SK-N-SH (cell line): ENCODE data around the gene ABHD13. TPM values are rescaled to one million over a fixed set of nuclear protein-coding genes. Genes with fewer than 3 reads are reported as not detected.

Experiments used
- CTCF ChIA-PET: fragments of 300-600, 350-600 bp; formaldehyde crosslinking; extraction: SDS; loops from one replicate; lab custom pipeline; 2021; lab: Yijun Ruan, JAX
- POLR2A ChIA-PET: fragments of 350-600 bp; sonication (Branson Sonifier 250); formaldehyde crosslinking; extraction: SDS; loops from one replicate; lab custom pipeline; 2020; ENCODE audit warnings: antibody characterized with exemption, inconsistent platforms; lab: Yijun Ruan, JAX
- DNase-seq: peaks from one replicate; pipeline ENCODE4 v3.0.0; 2012
- H2AFZ ChIP-seq: fragments of 200-600 bp; sonication (generic); 2 replicates; pipeline ENCODE4 v1.8.1; 2016; ENCODE audit warnings: antibody characterized with exemption, mild to moderate bottlenecking, low read depth
- H3F3A ChIP-seq: fragments of 200-600 bp; sonication (generic); replicated peaks from 2 replicates; pipeline ENCODE3; 2016; ENCODE audit warnings: antibody characterized with exemption, mild to moderate bottlenecking; ENCODE audit not compliant: insufficient read depth
- H3K27ac ChIP-seq, 2 experiments: fragments of 200-500 bp in 1 of 2; fragments of 200-600 bp in 1 of 2; sonication (Bioruptor generic) in 1 of 2; sonication (generic), shearing (Covaris generic) in 1 of 2; 2 replicates each; pipeline versions ENCODE4 v1.5.1 to v1.6.1; 2014 to 2016; ENCODE audit warnings: low read depth in 2 of 2, inconsistent platforms in 1 of 2, low read length in 1 of 2, mild to moderate bottlenecking in 1 of 2, mixed read lengths in 1 of 2
- H3K27me3 ChIP-seq: fragments of 200-600 bp; sonication (generic), shearing (Covaris generic); 2 replicates; pipeline ENCODE4 v1.6.1; 2016; ENCODE audit warnings: mixed run types; ENCODE audit not compliant: insufficient read depth
- H3K36me3 ChIP-seq, 2 experiments: fragments of 200-500 bp in 1 of 2; fragments of 200-600 bp in 1 of 2; sonication (Bioruptor generic) in 1 of 2; sonication (generic) in 1 of 2; replicated peaks in 1 of 2; 2 replicates each; pipeline versions ENCODE3 to v1.5.1; 2014 to 2016; ENCODE audit warnings: low read length in 1 of 2, mild to moderate bottlenecking in 1 of 2; ENCODE audit not compliant: insufficient read depth in 2 of 2, control insufficient read depth in 1 of 2
- H3K4me1 ChIP-seq, 2 experiments: fragments of 200-500 bp in 1 of 2; fragments of 200-600 bp in 1 of 2; sonication (Bioruptor generic) in 1 of 2; sonication (generic), shearing (Covaris generic) in 1 of 2; 2 replicates each; pipeline versions ENCODE4 v1.5.1 to v1.6.1; 2014 to 2016; ENCODE audit warnings: low read depth in 1 of 2, low read length in 1 of 2, mixed run types in 1 of 2; ENCODE audit not compliant: insufficient read depth in 2 of 2, control insufficient read depth in 1 of 2
- H3K4me2 ChIP-seq: fragments of 200-600 bp; sonication (generic), shearing (Covaris generic); 2 replicates; pipeline ENCODE4 v1.6.1; 2017; ENCODE audit warnings: mixed run types
- H3K4me3 ChIP-seq, 2 experiments: fragments of 200-500 bp in 1 of 2; fragments of 200-600 bp in 1 of 2; sonication (Bioruptor generic) in 1 of 2; sonication (generic), shearing (Covaris generic) in 1 of 2; 2 replicates each; pipeline versions ENCODE4 v1.5.1 to v1.8.1; 2014 to 2016; ENCODE audit warnings: low read depth in 2 of 2, inconsistent platforms in 1 of 2, low read length in 1 of 2, mild to moderate bottlenecking in 1 of 2, mixed read lengths in 1 of 2, moderate library complexity in 1 of 2
- H3K79me2 ChIP-seq: fragments of 200-600 bp; sonication (generic); 2 replicates; pipeline ENCODE4 v1.8.1; 2017; ENCODE audit warnings: mild to moderate bottlenecking; ENCODE audit not compliant: insufficient read depth
- H3K9ac ChIP-seq: fragments of 200-600 bp; sonication (generic); 2 replicates; pipeline ENCODE4 v1.6.1; 2017; ENCODE audit warnings: mixed run types
- H3K9me2 ChIP-seq: fragments of 200-600 bp; sonication (generic); 2 replicates; pipeline ENCODE4 v1.6.1; 2017; ENCODE audit warnings: mixed run types
- H3K9me3 ChIP-seq: fragments of 200-600 bp; sonication (generic); 2 replicates; pipeline ENCODE4 v1.6.1; 2017; ENCODE audit warnings: mixed run types, mild to moderate bottlenecking, moderate library complexity
- H4K20me1 ChIP-seq: fragments of 200-600 bp; sonication (generic); 2 replicates; pipeline ENCODE4 v1.6.1; 2017; ENCODE audit warnings: mild to moderate bottlenecking, mixed run types; ENCODE audit not compliant: insufficient read depth
- ELF1 ChIP-seq: IDR thresholded peaks from 2 replicates; pipeline ENCODE4 v1.4.0; 2012
- EP300 ChIP-seq, 2 experiments: IDR thresholded peaks; 2 replicates each; pipeline versions ENCODE4 v1.4.0 to v1.6.1; 2012; ENCODE audit warnings: borderline replicate concordance in 1 of 2, low read depth in 1 of 2, low read length in 1 of 2
- EZH2phosphoT487 ChIP-seq: fragments of 200-600 bp; sonication (generic); IDR thresholded peaks from 2 replicates; pipeline ENCODE4 v1.6.1; 2017; ENCODE audit warnings: low read depth, mixed run types, mild to moderate bottlenecking, antibody characterized with exemption, moderate library complexity, borderline replicate concordance
- FOSL2 ChIP-seq: IDR thresholded peaks from 2 replicates; pipeline ENCODE4 v1.4.0; 2012; ENCODE audit warnings: low read depth, mild to moderate bottlenecking, moderate library complexity, borderline replicate concordance
- FOXM1 ChIP-seq: IDR thresholded peaks from 2 replicates; pipeline ENCODE4 v1.4.0; 2012; ENCODE audit warnings: low read depth, mild to moderate bottlenecking
- JUND ChIP-seq: IDR thresholded peaks from 2 replicates; pipeline ENCODE4 v1.4.0; 2012
- MEF2A ChIP-seq: IDR thresholded peaks from 2 replicates; pipeline ENCODE4 v1.4.0; 2012; ENCODE audit warnings: low read depth, borderline replicate concordance
- NFIC ChIP-seq: IDR thresholded peaks from 2 replicates; pipeline ENCODE4 v1.4.0; 2012; ENCODE audit warnings: borderline replicate concordance
- NRF1 ChIP-seq: IDR thresholded peaks from 2 replicates; pipeline ENCODE4 v1.6.1; 2012; ENCODE audit warnings: low read depth, mild to moderate bottlenecking, low read length
- RAD21 ChIP-seq: IDR thresholded peaks from 2 replicates; pipeline ENCODE4 v1.6.1; 2012; ENCODE audit warnings: mild to moderate bottlenecking, low read length
- RCOR1 ChIP-seq: fragments of 150-350 bp; IDR thresholded peaks from 2 replicates; pipeline ENCODE4 v1.6.1; 2017; ENCODE audit warnings: antibody characterized with exemption, low read length
- TAF1 ChIP-seq: IDR thresholded peaks from 2 replicates; pipeline ENCODE4 v1.6.1; 2012; ENCODE audit warnings: low read depth, mild to moderate bottlenecking, low read length, moderate library complexity, borderline replicate concordance
- YY1 ChIP-seq: IDR thresholded peaks from 2 replicates; pipeline ENCODE4 v1.4.0; 2012; ENCODE audit warnings: low read depth, mild to moderate bottlenecking
- polyA plus RNA-seq, 3 experiments: library from polyadenylated mRNA; depleted of rRNA; stranded (reverse); fragments of >200 nt; gene quantifications; 2 replicates each; pipeline ENCODE4 v1.2.3, GENCODE V29; 2012
- TF ChIP-seq, protein P1 (sequence below): fragments of 150-350 bp; IDR thresholded peaks from 2 replicates; pipeline ENCODE4 v1.6.1; 2017; ENCODE audit warnings: antibody characterized with exemption, low read length, low read depth, borderline replicate concordance
- TF ChIP-seq, protein P2 (sequence below): IDR thresholded peaks from 2 replicates; pipeline ENCODE4 v1.6.1; 2012; ENCODE audit warnings: mild to moderate bottlenecking, low read depth, low read length, moderate library complexity
- TF ChIP-seq, protein P3 (sequence below): IDR thresholded peaks from 2 replicates; pipeline ENCODE4; 2012

Gene ABHD13
- polyA plus RNA-seq, 1 of the 3 experiments (the other 2 are of a cell fraction): 2.9 TPM

DNA sequence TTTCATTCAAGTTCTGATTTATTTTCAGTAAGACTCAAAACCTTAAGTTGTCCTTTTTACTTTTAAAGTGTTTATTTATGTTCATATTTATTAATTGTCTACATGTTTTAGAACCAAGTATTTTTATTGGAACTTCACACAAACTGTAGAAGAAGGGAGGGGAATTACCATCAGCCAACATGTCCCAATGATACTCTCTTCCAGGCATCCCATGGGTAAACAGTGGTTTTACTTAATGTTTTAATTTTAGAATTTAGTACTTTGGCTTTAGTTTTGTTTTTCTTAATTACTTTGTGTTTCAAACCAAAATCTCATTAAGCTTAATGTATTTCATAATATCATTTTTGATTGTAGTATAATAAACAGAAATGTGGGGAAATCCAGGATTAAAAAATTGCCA, 56.5 kb downstream of the ABHD13 start:
- TF ChIP-seq, protein P1, sequence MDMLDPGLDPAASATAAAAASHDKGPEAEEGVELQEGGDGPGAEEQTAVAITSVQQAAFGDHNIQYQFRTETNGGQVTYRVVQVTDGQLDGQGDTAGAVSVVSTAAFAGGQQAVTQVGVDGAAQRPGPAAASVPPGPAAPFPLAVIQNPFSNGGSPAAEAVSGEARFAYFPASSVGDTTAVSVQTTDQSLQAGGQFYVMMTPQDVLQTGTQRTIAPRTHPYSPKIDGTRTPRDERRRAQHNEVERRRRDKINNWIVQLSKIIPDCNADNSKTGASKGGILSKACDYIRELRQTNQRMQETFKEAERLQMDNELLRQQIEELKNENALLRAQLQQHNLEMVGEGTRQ: no peak
- no peak for TF ChIP-seq NRF1
- TF ChIP-seq YY1: no peak
- TF ChIP-seq FOXM1: no peak
- no peak for TF ChIP-seq JUND
- no peak for TF ChIP-seq TAF1
- no peak for TF ChIP-seq ELF1
- TF ChIP-seq, protein P2, sequence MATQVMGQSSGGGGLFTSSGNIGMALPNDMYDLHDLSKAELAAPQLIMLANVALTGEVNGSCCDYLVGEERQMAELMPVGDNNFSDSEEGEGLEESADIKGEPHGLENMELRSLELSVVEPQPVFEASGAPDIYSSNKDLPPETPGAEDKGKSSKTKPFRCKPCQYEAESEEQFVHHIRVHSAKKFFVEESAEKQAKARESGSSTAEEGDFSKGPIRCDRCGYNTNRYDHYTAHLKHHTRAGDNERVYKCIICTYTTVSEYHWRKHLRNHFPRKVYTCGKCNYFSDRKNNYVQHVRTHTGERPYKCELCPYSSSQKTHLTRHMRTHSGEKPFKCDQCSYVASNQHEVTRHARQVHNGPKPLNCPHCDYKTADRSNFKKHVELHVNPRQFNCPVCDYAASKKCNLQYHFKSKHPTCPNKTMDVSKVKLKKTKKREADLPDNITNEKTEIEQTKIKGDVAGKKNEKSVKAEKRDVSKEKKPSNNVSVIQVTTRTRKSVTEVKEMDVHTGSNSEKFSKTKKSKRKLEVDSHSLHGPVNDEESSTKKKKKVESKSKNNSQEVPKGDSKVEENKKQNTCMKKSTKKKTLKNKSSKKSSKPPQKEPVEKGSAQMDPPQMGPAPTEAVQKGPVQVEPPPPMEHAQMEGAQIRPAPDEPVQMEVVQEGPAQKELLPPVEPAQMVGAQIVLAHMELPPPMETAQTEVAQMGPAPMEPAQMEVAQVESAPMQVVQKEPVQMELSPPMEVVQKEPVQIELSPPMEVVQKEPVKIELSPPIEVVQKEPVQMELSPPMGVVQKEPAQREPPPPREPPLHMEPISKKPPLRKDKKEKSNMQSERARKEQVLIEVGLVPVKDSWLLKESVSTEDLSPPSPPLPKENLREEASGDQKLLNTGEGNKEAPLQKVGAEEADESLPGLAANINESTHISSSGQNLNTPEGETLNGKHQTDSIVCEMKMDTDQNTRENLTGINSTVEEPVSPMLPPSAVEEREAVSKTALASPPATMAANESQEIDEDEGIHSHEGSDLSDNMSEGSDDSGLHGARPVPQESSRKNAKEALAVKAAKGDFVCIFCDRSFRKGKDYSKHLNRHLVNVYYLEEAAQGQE: no peak
- TF ChIP-seq FOSL2: no peak
- TF ChIP-seq, protein P3, sequence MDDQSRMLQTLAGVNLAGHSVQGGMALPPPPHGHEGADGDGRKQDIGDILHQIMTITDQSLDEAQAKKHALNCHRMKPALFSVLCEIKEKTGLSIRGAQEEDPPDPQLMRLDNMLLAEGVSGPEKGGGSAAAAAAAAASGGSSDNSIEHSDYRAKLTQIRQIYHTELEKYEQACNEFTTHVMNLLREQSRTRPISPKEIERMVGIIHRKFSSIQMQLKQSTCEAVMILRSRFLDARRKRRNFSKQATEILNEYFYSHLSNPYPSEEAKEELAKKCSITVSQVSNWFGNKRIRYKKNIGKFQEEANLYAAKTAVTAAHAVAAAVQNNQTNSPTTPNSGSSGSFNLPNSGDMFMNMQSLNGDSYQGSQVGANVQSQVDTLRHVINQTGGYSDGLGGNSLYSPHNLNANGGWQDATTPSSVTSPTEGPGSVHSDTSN: no peak
- no peak for TF ChIP-seq RCOR1
- TF ChIP-seq NFIC: no peak
- TF ChIP-seq RAD21: no peak
- TF ChIP-seq EP300 (IDR thresholded peaks at IDR 0.05; ENCODE audit: borderline replicate concordance in 1 of 2, low read depth in 1 of 2, low read length in 1 of 2): no peak
- no peak for TF ChIP-seq MEF2A
- TF ChIP-seq EZH2phosphoT487: no peak
- Histone ChIP-seq H3K9me2 (no peaks in the 10 kb centered on the region), H3K4me3 (no peak overlapping the region), H3K9me3 (no peaks in the 10 kb centered on the region), H3K79me2 (no peaks in the 10 kb centered on the region), H3K27me3 (no peaks in the 10 kb centered on the region), H3K9ac (no peak overlapping the region), H2AFZ (no peak overlapping the region), H3K27ac (no peak overlapping the region), H3F3A (no peaks in the 10 kb centered on the region), H3K4me1 (peaks cover 0 to 7% of the 10 kb centered on the region in 2 experiments; a peak in 1 of 4 replicates), H4K20me1 (no peaks in the 10 kb centered on the region), H3K4me2 (no peak overlapping the region), H3K36me3 (no peaks in the 10 kb centered on the region)
- ChIA-PET POLR2A (no interaction called here), CTCF (interaction anchor here (0.6 to 0.7 kb wide), 2 partner anchors 95 to 96 kb away, joined by 3 to 4 read pairs; no protein-coding TSS in a partner anchor)
- DNase-seq: no peak
